Kidney (tissue), 14 donors: ENCODE data around the gene LYPD3. TPM values are rescaled to one million over a fixed set of nuclear protein-coding genes. Genes with fewer than 3 reads are reported as not detected.

Experiments
- DNase-seq, 5 donors: peaks; one replicate each; pipeline ENCODE4 v3.0.0-alpha.2; 2013 to 2020
- FAIRE-seq: peaks from 2 replicates; lab custom pipeline; 2012; peaks lifted over from hg19 to GRCh38; lab: Jason Lieb, UNC
- H3K27ac ChIP-seq, 2 donors: one replicate each; pipeline ENCODE4 v1.7.0; 2013; ENCODE audit warnings: low read depth in 2 of 2, low read length in 2 of 2, inconsistent platforms in 1 of 2
- H3K27me3 ChIP-seq: one replicate; pipeline ENCODE4 v1.7.1; 2013; ENCODE audit warnings: low read length, inconsistent platforms; ENCODE audit not compliant: control insufficient read depth, insufficient read depth
- H3K36me3 ChIP-seq, 3 donors: one replicate each; pipeline versions ENCODE4 v1.7.0 to v1.7.1; 2013; ENCODE audit warnings: low read length in 3 of 3, control low read depth in 1 of 3, inconsistent platforms in 1 of 3; ENCODE audit not compliant: insufficient read depth in 3 of 3, control insufficient read depth in 2 of 3
- H3K4me1 ChIP-seq, 3 donors: one replicate each; pipeline versions ENCODE4 v1.7.0 to v1.7.1; 2013; ENCODE audit warnings: low read length in 3 of 3, inconsistent platforms in 1 of 3, low read depth in 1 of 3; ENCODE audit not compliant: control insufficient read depth in 2 of 3, insufficient read depth in 2 of 3
- H3K4me3 ChIP-seq, 3 donors: one replicate each; pipeline versions ENCODE4 v1.7.0 to v1.8.1; 2013; ENCODE audit warnings: low read length in 3 of 3, control low read depth in 1 of 3, inconsistent platforms in 1 of 3
- H3K9ac ChIP-seq, 3 donors: one replicate each; pipeline versions ENCODE4 v1.7.0 to v1.7.1; 2013; ENCODE audit warnings: low read length in 3 of 3, control low read depth in 1 of 3, inconsistent platforms in 1 of 3
- H3K9me3 ChIP-seq, 3 donors: one replicate each; pipeline versions ENCODE4 v1.7.0 to v1.7.1; 2013; ENCODE audit warnings: low read length in 3 of 3, control low read depth in 1 of 3, inconsistent platforms in 1 of 3; ENCODE audit not compliant: control insufficient read depth in 2 of 3, insufficient read depth in 1 of 3
- CTCF ChIP-seq: IDR thresholded peaks from 3 replicates; pipeline ENCODE4 v1.5.1; 2012; ENCODE audit warnings: mild to moderate bottlenecking, moderate library complexity, borderline replicate concordance; ENCODE audit not compliant: insufficient read depth; ENCODE audit errors: extremely low read depth
- intact Hi-C: fragments of 100-400 bp; cut with DNase I; formaldehyde crosslinking; loops from one replicate; pipeline ENCODE4 v1.11.1; 2022
- polyA plus RNA-seq: library from polyadenylated mRNA; stranded (reverse); fragments of 350-450 nt; fragmentation: Illumina TruSeq; extraction: RNeasy Lipid Tissue Mini Kit (QIAGEN cat#74804); gene quantifications from one replicate; pipeline ENCODE4 v1.2.3, GENCODE V29; 2014; ENCODE audit warnings: low read depth, low replicate concordance; ENCODE audit not compliant: insufficient read depth
- total RNA-seq: library from RNA; stranded (reverse); fragmentation: NEBNext Ultra II Directional; extraction: Animal tissue kit (Norgen Biotek cat#: 25700); gene quantifications from one replicate; pipeline ENCODE4 v1.2.1, GENCODE V29; 2021
- donor health status: control.
- donor health status: control.
- donor health status: control.
- donor health status: control.
- donor health status: control.
- donor health status: DM: yes; HTN: yes; CAD: no.
- donor health status: Normal renal cell carcinoma (clear cell type).

Gene LYPD3
- total and polyA plus RNA-seq, 2 donors from 2014 or later: 1.7 to 2.2 TPM

DNA sequence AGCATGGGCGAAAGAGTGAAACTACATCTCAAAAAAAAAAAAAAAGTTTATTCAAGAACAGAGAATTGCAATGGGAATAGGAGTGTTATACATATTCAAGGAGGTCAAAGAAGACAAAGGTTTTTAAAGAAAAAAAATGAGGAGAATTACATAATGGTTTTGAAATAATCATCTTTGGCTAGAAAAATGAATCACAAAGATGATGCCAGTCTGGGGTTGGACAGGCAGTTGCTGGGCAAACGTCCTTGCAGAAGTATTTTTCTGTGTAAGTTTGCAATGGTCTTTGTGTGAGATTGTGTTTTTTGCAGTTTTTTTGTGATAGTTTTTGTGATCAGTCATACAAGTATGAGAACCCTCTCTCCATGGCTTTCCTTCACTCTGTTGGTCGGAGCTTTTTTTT lies 23.7 kb downstream of the LYPD3 start:
- FAIRE-seq (no peak), DNase-seq (no peak)
- no peaks in the 10 kb centered on the region for H3K27me3 ChIP-seq
- no peak for TF ChIP-seq CTCF
- intact Hi-C loops: no loop called here
- H3K27ac ChIP-seq: no peak overlapping the region
- no peaks in the 10 kb centered on the region for H3K9me3 ChIP-seq
- no peaks in the 10 kb centered on the region for H3K36me3 ChIP-seq
- H3K4me1 ChIP-seq: peaks cover 0 to 4% (median 0%) of the 10 kb centered on the region in 3 donors
- H3K9ac ChIP-seq: no peak overlapping the region
- H3K4me3 ChIP-seq: no peak overlapping the region

- Histone ChIP-seq H3K27ac (no peak overlapping the region), H3K36me3 (no peaks in the 10 kb centered on the region), H3K9me3 (no peaks in the 10 kb centered on the region), H3K9ac (no peak overlapping the region), H3K27me3 (no peaks in the 10 kb centered on the region), H3K4me1 (peaks cover 0 to 2% (median 0%) of the 10 kb centered on the region in 3 donors), H3K4me3 (no peak overlapping the region)
- TF ChIP-seq CTCF: no peak
- DNase-seq (no peak), FAIRE-seq (no peak)
- intact Hi-C loops: no loop called here
These were observed 25.7 kb downstream of the LYPD3 start for GRCh38 chr19:43439709-43440063.

- TF ChIP-seq CTCF: no peak
- intact Hi-C loops: no loop called here
- H3K27ac ChIP-seq: peak overlapping the region in 1 of 2 donors; percentile 13
- H3K9ac ChIP-seq: no peak overlapping the region
- DNase-seq (no peak), FAIRE-seq (no peak)
- no peak overlapping the region for H3K4me3 ChIP-seq
- peaks cover 0 to 2% (median 0%) of the 10 kb centered on the region in 3 donors for H3K4me1 ChIP-seq
- H3K9me3 ChIP-seq: no peaks in the 10 kb centered on the region
- H3K36me3 ChIP-seq: no peaks in the 10 kb centered on the region
- no peaks in the 10 kb centered on the region for H3K27me3 ChIP-seq
These were observed 26.2 kb downstream of the LYPD3 start for GRCh38 chr19:43439032-43439708.
